Smooth muscle cell (in vitro differentiated cells): ENCODE measurements around the gene HOXB1. TPM values are rescaled to one million over a fixed set of nuclear protein-coding genes. Genes with fewer than 3 reads are reported as not detected.

Source experiments
- DNase-seq: peaks from one replicate; lab custom pipeline; 2025; ENCODE audit not compliant: unreplicated experiment; lab: John Stamatoyannopoulos, UW
- H2AFZ ChIP-seq: fragments of 200-600 bp; sonication (generic); 2 replicates; pipeline ENCODE4 v1.6.0; 2016; ENCODE audit warnings: antibody characterized with exemption, low read depth, mild to moderate bottlenecking
- H3F3A ChIP-seq: fragments of 200-600 bp; sonication (generic); 2 replicates; pipeline ENCODE4 v1.6.0; 2017; ENCODE audit warnings: antibody characterized with exemption, low read depth
- H3K27ac ChIP-seq: fragments of 200-600 bp; sonication (generic); 2 replicates; pipeline ENCODE4 v1.5.1; 2016; ENCODE audit warnings: low read depth, mild to moderate bottlenecking
- H3K27me3 ChIP-seq: fragments of 200-600 bp; sonication (generic); 2 replicates; pipeline ENCODE4 v1.6.1; 2016; ENCODE audit warnings: low read depth, mild to moderate bottlenecking
- H3K36me3 ChIP-seq: fragments of 200-600 bp; sonication (generic); 2 replicates; pipeline ENCODE4 v1.5.1; 2016; ENCODE audit warnings: low read depth
- H3K4me1 ChIP-seq: fragments of 200-600 bp; sonication (generic); 2 replicates; pipeline ENCODE4 v1.5.1; 2016; ENCODE audit warnings: low read depth
- H3K4me2 ChIP-seq: fragments of 200-600 bp; sonication (generic); 2 replicates; pipeline ENCODE4 v1.6.0; 2016; ENCODE audit warnings: mild to moderate bottlenecking
- H3K4me3 ChIP-seq: fragments of 200-600 bp; sonication (generic); 2 replicates; pipeline ENCODE4 v1.5.1; 2016; ENCODE audit warnings: mild to moderate bottlenecking
- H3K79me2 ChIP-seq: fragments of 200-600 bp; sonication (generic); 2 replicates; pipeline ENCODE4 v1.6.0; 2016; ENCODE audit warnings: low read depth, mild to moderate bottlenecking
- H3K9ac ChIP-seq: fragments of 200-600 bp; sonication (generic); 2 replicates; pipeline ENCODE4 v1.6.0; 2016; ENCODE audit warnings: low read depth
- H3K9me3 ChIP-seq: fragments of 200-600 bp; sonication (generic); replicated peaks from 2 replicates; pipeline ENCODE4 v1.5.1; 2016; ENCODE audit warnings: low read depth
- H4K20me1 ChIP-seq: fragments of 200-600 bp; sonication (generic); 2 replicates; pipeline ENCODE4 v1.6.0; 2016; ENCODE audit warnings: low read depth
- WGBS: methylation state at CpG from one replicate; pipeline ENCODE4 v1.1.7; 2016; ENCODE audit warnings: low lambda C conversion rate; 5-methylcytosine and 5-hydroxymethylcytosine counted together
- polyA plus RNA-seq: library from polyadenylated mRNA; unstranded; fragments of >200 nt; fragmentation: Nextera tagmentation; extraction: Ambion mirVana; gene quantifications from 2 replicates; pipeline ENCODE4 v1.2.1, GENCODE V29; 2016
- total RNA-seq: library from RNA; depleted of rRNA; stranded (reverse); fragments of >200 nt; gene quantifications from 2 replicates; pipeline ENCODE4 v1.2.3, GENCODE V29; 2014
- TF ChIP-seq, protein P1 (sequence below): fragments of 200-600 bp; sonication (generic); IDR thresholded peaks from 2 replicates; pipeline ENCODE4 v1.5.1; 2017; ENCODE audit warnings: borderline replicate concordance, mild to moderate bottlenecking, antibody characterized with exemption; ENCODE audit not compliant: insufficient read depth, poor library complexity, severe bottlenecking

HOXB1 gene
- total and polyA plus RNA-seq, 2 experiments from 2014 or later: not detected

DNA sequence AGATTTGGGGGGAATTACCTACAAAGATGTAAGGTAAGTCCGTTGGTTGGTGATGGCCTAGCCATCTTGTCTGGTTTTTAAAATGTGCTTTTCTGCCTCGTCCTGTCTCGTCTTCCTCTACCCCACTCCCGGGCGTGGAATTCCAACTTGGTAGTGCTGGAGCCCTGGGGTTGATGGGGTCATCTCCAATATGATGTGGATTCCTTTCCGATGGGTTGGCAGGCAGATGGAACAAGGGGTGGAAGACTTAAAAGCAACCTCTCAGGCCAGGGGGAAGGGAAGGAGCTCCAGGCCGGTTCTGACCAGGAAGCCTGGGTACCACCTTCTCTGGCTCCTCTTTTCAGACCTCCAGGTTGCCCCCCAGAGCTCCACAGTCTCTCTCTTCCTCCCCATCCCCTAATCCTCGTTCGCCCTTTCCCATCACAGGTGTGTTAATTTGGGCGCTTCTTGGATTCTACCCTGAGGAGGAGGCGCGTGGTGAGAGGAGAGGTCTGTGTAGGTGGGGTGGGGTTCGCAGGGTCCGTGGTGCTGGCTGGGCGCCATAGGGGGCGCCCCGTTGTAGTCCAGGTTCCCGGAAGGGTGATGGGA lies 19.2 kb upstream of the HOXB1 start:
- Histone ChIP-seq H3K4me1 (no peaks in the 10 kb centered on the region), H3K4me2 (no peak overlapping the region), H3K9me3 (no peaks in the 10 kb centered on the region), H3K9ac (no peak overlapping the region), H3K27ac (peak overlapping the region; percentile 93), H3K79me2 (peaks cover 14% of the 10 kb centered on the region), H3K4me3 (no peak overlapping the region), H3K36me3 (no peaks in the 10 kb centered on the region), H3F3A (peaks cover 30% of the 10 kb centered on the region), H2AFZ (no peak overlapping the region), H3K27me3 (peaks cover 41% of the 10 kb centered on the region), H4K20me1 (peaks cover 22% of the 10 kb centered on the region)
- TF ChIP-seq, protein P1, sequence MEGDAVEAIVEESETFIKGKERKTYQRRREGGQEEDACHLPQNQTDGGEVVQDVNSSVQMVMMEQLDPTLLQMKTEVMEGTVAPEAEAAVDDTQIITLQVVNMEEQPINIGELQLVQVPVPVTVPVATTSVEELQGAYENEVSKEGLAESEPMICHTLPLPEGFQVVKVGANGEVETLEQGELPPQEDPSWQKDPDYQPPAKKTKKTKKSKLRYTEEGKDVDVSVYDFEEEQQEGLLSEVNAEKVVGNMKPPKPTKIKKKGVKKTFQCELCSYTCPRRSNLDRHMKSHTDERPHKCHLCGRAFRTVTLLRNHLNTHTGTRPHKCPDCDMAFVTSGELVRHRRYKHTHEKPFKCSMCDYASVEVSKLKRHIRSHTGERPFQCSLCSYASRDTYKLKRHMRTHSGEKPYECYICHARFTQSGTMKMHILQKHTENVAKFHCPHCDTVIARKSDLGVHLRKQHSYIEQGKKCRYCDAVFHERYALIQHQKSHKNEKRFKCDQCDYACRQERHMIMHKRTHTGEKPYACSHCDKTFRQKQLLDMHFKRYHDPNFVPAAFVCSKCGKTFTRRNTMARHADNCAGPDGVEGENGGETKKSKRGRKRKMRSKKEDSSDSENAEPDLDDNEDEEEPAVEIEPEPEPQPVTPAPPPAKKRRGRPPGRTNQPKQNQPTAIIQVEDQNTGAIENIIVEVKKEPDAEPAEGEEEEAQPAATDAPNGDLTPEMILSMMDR: peak; percentile 32
- DNase-seq: no peak
- WGBS: 74% methylated on average over 18 of the region's 18 CpGs

DNA sequence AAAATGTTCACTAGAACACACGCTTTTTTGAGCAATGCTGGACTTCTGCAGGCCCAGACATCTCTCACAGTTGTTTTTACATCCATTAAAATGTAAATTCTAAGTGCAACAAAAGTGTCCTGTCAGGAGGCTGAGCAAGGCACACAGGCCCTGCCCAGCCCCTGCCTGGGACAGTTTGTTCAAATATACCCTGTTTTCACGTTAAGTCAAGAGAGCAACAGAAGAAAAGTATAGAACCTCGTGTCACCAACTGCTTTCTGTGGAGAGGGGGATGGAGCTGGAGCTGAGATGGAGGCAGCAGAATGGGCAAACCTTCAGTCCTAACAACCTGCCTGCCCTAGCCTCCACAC lies 18.4 kb upstream of the HOXB1 start:
- Histone ChIP-seq H3K27me3 (peaks cover 34% of the 10 kb centered on the region), H3F3A (peaks cover 30% of the 10 kb centered on the region), H3K4me2 (no peak overlapping the region), H4K20me1 (peaks cover 15% of the 10 kb centered on the region), H3K79me2 (peaks cover 10% of the 10 kb centered on the region), H3K4me1 (no peaks in the 10 kb centered on the region), H3K9me3 (no peaks in the 10 kb centered on the region), H3K4me3 (no peak overlapping the region), H3K27ac (peak overlapping the region; percentile 93), H3K36me3 (no peaks in the 10 kb centered on the region), H3K9ac (no peak overlapping the region), H2AFZ (no peak overlapping the region)
- TF ChIP-seq, protein P1: no peak
- 60% methylated on average over 3 of the region's 3 CpGs for WGBS
- no peak for DNase-seq

DNA sequence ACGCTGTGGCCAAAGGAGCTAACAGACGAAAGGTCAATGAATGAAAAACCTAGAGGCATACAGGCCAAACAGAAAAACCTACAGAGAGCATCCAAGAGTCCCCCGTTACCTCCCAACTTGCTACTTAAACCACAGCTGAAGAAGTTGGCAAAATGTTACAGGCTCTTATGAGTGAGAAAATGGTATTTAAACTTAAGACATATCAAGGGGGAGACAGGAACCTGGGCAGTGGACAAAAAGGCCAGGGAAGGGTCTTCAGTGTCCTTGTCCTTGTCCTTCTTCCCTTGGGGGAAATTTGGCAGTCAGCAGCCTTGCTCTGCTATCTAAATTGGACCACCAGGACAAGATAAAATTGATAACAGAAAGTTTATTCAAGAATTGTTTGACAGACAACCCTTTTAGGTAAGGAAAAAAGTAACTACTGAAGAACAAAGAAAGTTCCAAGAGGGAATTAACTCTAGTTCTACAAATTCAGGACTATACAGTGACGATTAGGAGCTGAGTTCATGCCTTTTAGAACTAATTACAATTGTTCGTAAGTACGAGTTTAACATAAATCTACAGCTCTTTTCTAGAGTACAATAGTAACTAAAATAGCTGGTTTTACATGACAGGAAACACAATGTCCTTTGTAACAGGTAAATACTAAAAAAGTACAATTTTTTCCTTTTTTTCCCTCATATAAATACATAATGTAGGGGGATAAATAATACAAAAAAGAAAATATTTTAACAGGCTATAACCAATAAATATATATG lies 17.9 kb upstream of the HOXB1 start:
- Histone ChIP-seq H3K27ac (peak overlapping the region; percentile 93), H3K9me3 (no peaks in the 10 kb centered on the region), H3F3A (peaks cover 30% of the 10 kb centered on the region), H3K4me2 (peak overlapping the region; percentile 98), H3K9ac (no peak overlapping the region), H3K4me1 (no peaks in the 10 kb centered on the region), H2AFZ (no peak overlapping the region), H4K20me1 (peaks cover 9% of the 10 kb centered on the region), H3K36me3 (no peaks in the 10 kb centered on the region), H3K27me3 (peaks cover 28% of the 10 kb centered on the region), H3K4me3 (no peak overlapping the region), H3K79me2 (peaks cover 4% of the 10 kb centered on the region)
- TF ChIP-seq, protein P1: no peak
- no peak for DNase-seq
- WGBS: 51% methylated on average over 6 of the region's 6 CpGs
